Lung microvascular endothelial cell (primary cell): ENCODE results near the gene ARHGAP11A. TPM values are rescaled to one million over a fixed set of nuclear protein-coding genes. Genes with fewer than 3 reads are reported as not detected.

Experiments used
- DNase-seq, 2 donors: peaks; one replicate each; pipeline versions ENCODE4 v3.0.0 to v3.0.0-alpha.2; 2010; ENCODE audit warnings: low read depth in 2 of 2
- total RNA-seq: library from RNA; depleted of rRNA; stranded (reverse); fragments of >200 nt; gene quantifications from 2 replicates; pipeline ENCODE4 v1.2.1, GENCODE V29; 2014

The ARHGAP11A gene
- total RNA-seq, 1 donor from 2014 or later: 2.4 TPM

DNA sequence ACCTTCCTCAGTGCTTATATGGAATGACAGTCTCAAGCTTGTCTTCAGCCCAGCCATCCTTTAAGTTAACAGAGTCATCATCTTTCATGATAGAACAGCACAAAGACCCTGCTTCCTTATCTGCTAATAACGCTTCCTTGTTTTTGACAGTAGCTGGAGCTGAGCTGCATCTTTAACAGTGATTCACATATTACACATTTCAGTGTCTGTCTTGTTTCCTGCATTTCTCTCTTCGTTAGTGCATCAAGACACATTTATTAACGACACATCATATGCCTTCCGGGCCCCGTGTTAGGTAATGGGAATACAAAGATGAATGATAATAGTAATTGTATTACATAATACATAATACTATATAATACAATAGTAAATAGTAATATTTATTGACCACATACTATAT is 72.3 kb downstream of the ARHGAP11A start:
- peak in 1 of 2 donors; percentile 85 for DNase-seq

DNA sequence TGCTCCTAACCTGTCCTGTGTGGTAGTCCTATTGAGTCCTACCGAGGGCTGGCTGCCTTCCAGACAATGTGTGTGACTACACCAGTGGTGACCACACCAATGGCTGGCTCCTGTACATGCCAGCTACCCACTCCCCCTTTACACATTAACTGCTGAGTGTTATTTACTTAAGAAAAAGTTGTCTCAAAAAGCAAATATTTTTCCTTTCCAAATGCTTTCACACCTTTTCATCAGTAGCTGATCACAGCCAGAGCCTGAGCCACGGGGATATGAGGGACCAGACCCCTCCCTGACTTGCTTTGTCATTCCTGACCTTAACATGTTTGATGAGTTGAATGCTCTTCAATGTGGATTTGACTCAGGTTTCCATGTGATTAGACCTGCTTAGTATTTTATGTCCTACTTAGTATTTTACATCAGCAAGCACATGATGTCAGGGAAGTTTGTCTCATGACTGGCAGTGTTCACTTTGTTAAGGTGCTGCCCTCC is 72.9 kb downstream of the ARHGAP11A start:
- DNase-seq: peak; percentile 14 to 56

Other genes with a start within 250 kb of the ARHGAP11A start
- gene GOLGA8K, start 212.2 kb upstream of the ARHGAP11A start, total RNA-seq: 0.22 TPM in 1 of 2 replicates, not detected in the other
- gene GOLGA8O, start 159.9 kb upstream of the ARHGAP11A start, total RNA-seq: under 0.01 TPM in 1 of 2 replicates, not detected in the other
- 0.60 and 0.65 TPM in 2 replicates for gene GOLGA8N, start 22.0 kb upstream of the ARHGAP11A start, total RNA-seq
- gene SCG5, start 26.2 kb downstream of the ARHGAP11A start, total RNA-seq: 0.20 and 0.44 TPM in 2 replicates
- under 0.01 TPM in 2 replicates for gene GREM1, start 102.5 kb downstream of the ARHGAP11A start, total RNA-seq